K562 (cell line): Measurements from ENCODE around the gene PCDHA5. TPM values are rescaled to one million over a fixed set of nuclear protein-coding genes. Genes with fewer than 3 reads are reported as not detected.
"Not testable (repeated sequence)": the region's sequence is repeated elsewhere in the genome, so short reads cannot be mapped to it uniquely, and the experiment has no call there.

ENCODE experiments used
- ATAC-seq: fragments of 200-7000 bp; cut with Tn5 transposase; 3 replicates; pipeline ENCODE4 v1.9.1; 2020; ENCODE audit warnings: moderate library complexity
- BruUV-seq: library from RNA; stranded (reverse); fragments of 400-500 nt; replicated peaks from 2 replicates; lab custom pipeline; 2021; lab: Mats Ljungman, UMichigan
- CTCF ChIA-PET: fragments of 300-600 bp; formaldehyde crosslinking; extraction: SDS; loops from one replicate; lab custom pipeline; 2021; ENCODE audit warnings: low intra/inter-chr PET ratio; lab: Yijun Ruan, JAX
- POLR2A ChIA-PET: fragments of 300-600, 350-650 bp; sonication (Branson Sonifier 250); formaldehyde crosslinking; extraction: SDS; loops from one replicate; lab custom pipeline; 2021; ENCODE audit warnings: antibody characterized with exemption, inconsistent platforms; lab: Yijun Ruan, JAX
- DNase-seq, 4 experiments: peaks; one replicate each; pipeline versions ENCODE4 v3.0.0 to v3.0.0-alpha.2; 2011 to 2018; ENCODE audit warnings: low spot score in 3 of 4, mixed read lengths in 3 of 4; ENCODE audit errors: extremely low read depth in 1 of 4
- FAIRE-seq: peaks from 2 replicates; lab custom pipeline; 2011; peaks lifted over from hg19 to GRCh38; lab: Jason Lieb, UNC
- H2AFZ ChIP-seq: 2 replicates; pipeline ENCODE4 v1.6.0; 2011; ENCODE audit warnings: low read depth, low read length, control low read depth, inconsistent platforms
- H3K27ac ChIP-seq: fragments of 200-600 bp; 3 replicates; pipeline ENCODE4 v1.8.0; 2011; ENCODE audit warnings: low read depth, mild to moderate bottlenecking, control low read depth, inconsistent platforms, low read length, moderate library complexity, mixed read lengths; ENCODE audit errors: extremely low read depth
- H3K27me3 ChIP-seq, 2 experiments: fragments of 300-600 bp in 1 of 2; 2 replicates in 1 of 2; 3 replicates in 1 of 2; pipeline versions ENCODE4 v1.6.0 to v1.8.0; 2011; ENCODE audit warnings: inconsistent platforms in 2 of 2, low read length in 2 of 2, mild to moderate bottlenecking in 1 of 2, mixed read lengths in 1 of 2, moderate library complexity in 1 of 2; ENCODE audit not compliant: control insufficient read depth in 2 of 2, insufficient read depth in 2 of 2
- H3K36me3 ChIP-seq: fragments of 300-600 bp; 3 replicates; pipeline ENCODE4 v1.8.0; 2011; ENCODE audit warnings: mild to moderate bottlenecking, low read length, inconsistent platforms; ENCODE audit not compliant: control insufficient read depth, insufficient read depth
- H3K4me1 ChIP-seq, 2 experiments: fragments of 200-600 bp in 1 of 2; replicated peaks in 1 of 2; 2 replicates in 1 of 2; 3 replicates in 1 of 2; pipeline versions ENCODE4 v1.5.1 to v1.8.0; 2011; ENCODE audit warnings: inconsistent platforms in 2 of 2, low read length in 2 of 2, mild to moderate bottlenecking in 1 of 2, mixed read lengths in 1 of 2, moderate library complexity in 1 of 2; ENCODE audit not compliant: control insufficient read depth in 2 of 2, insufficient read depth in 2 of 2
- H3K4me2 ChIP-seq: 2 replicates; pipeline ENCODE4 v1.6.1; 2011; ENCODE audit warnings: low read length, control low read depth, inconsistent platforms, mixed read lengths; ENCODE audit not compliant: insufficient read depth
- H3K4me3 ChIP-seq: fragments of 200-600 bp; sonication (generic), shearing (Covaris generic); 2 replicates; pipeline ENCODE4 v1.5.1; 2016; ENCODE audit warnings: control low read depth, inconsistent platforms
- H3K79me2 ChIP-seq: fragments of 200-600 bp; 3 replicates; pipeline ENCODE4 v1.8.0; 2011; ENCODE audit warnings: low read length, inconsistent platforms; ENCODE audit not compliant: control insufficient read depth, insufficient read depth
- H3K9ac ChIP-seq, 2 experiments: 2 replicates each; pipeline versions ENCODE4 v1.6.0 to v1.6.1; 2011; ENCODE audit warnings: low read depth in 2 of 2, low read length in 2 of 2, control low read depth in 1 of 2, inconsistent platforms in 1 of 2, mild to moderate bottlenecking in 1 of 2, mixed read lengths in 1 of 2; ENCODE audit not compliant: insufficient read depth in 1 of 2
- H3K9me1 ChIP-seq: one replicate; pipeline ENCODE4 v1.6.0; 2011; ENCODE audit warnings: inconsistent platforms, mild to moderate bottlenecking, low read length, moderate library complexity; ENCODE audit not compliant: control insufficient read depth, insufficient read depth
- H3K9me3 ChIP-seq: replicated peaks from 2 replicates; pipeline ENCODE4 v1.5.1; 2011; ENCODE audit warnings: low read depth, low read length, inconsistent platforms; ENCODE audit not compliant: control insufficient read depth, insufficient read depth
- H4K20me1 ChIP-seq: replicated peaks from 2 replicates; pipeline ENCODE4 v1.6.1; 2011; ENCODE audit warnings: low read length, inconsistent platforms, mixed read lengths; ENCODE audit not compliant: control insufficient read depth, insufficient read depth
- STAG1 ChIP-seq: sonication (generic); formaldehyde crosslinking; IDR thresholded peaks from 2 replicates; pipeline ENCODE4 v1.5.0; 2020; ENCODE audit warnings: missing genetic modification reagents, borderline replicate concordance
- WGBS: fragments of 100-300 bp; shearing (Covaris generic); methylation state at CpG from one replicate; pipeline ENCODE4 v1.1.6; 2016; ENCODE audit warnings: low coverage, mixed read lengths; ENCODE audit not compliant: insufficient coverage; ENCODE audit errors: missing lambda C conversion rate; 5-methylcytosine and 5-hydroxymethylcytosine counted together
- in situ Hi-C: fragments of 300-500 bp; cut with MboI; formaldehyde crosslinking; loops from 4 replicates; pipeline ENCODE4 v1.15.0; 2018; ENCODE audit warnings: inconsistent platforms, mixed read lengths
- intact Hi-C: fragments of 100-400 bp; cut with micrococcal nuclease; formaldehyde crosslinking; loops from 2 replicates; pipeline ENCODE4 v1.14.2; 2022
- polyA plus RNA-seq, 8 experiments: library from polyadenylated mRNA; depleted of rRNA in 4 of 8; stranded (reverse) in 5 of 8; unstranded in 3 of 8; fragments of >200 nt; fragmentation: Nextera tagmentation in 2 of 8; fragmentation: Illumina TruSeq in 1 of 8; extraction: Ambion mirVana in 2 of 8; extraction: Trizol in 1 of 8; gene quantifications; 2 replicates each; pipeline versions ENCODE4 v1.2.1 to v1.2.3, GENCODE V29; 2011 to 2014; ENCODE audit warnings: inconsistent platforms in 1 of 8, missing spikeins in 1 of 8
- total RNA-seq, 7 experiments: library from RNA; depleted of rRNA in 6 of 7; stranded (reverse); fragments of >200 nt in 6 of 7; fragmentation: Illumina TruSeq in 2 of 7; extraction: Trizol in 2 of 7; gene quantifications; 2 replicates each; pipeline versions ENCODE4 v1.2.1 to v1.2.3, GENCODE V29; 2011 to 2021; ENCODE audit warnings: low replicate concordance in 1 of 7
- TF ChIP-seq, protein P1 (sequence below): fragments of 250-450 bp; sonication (Bioruptor Pico); IDR thresholded peaks from 2 replicates; pipeline ENCODE4 v1.4.0; 2020
- TF ChIP-seq, protein P2 (sequence below), 3 experiments: IDR thresholded peaks in 2 of 3; conservative IDR thresholded peaks in 1 of 3; 2 replicates each; pipeline ENCODE4 v1.5.1; 2011 to 2012; ENCODE audit warnings: low read length in 3 of 3, mild to moderate bottlenecking in 3 of 3, control low read depth in 2 of 3, improper control_type of control experiment in 1 of 3, inconsistent platforms in 1 of 3, low read depth in 1 of 3, mixed read lengths in 1 of 3, moderate library complexity in 1 of 3; ENCODE audit not compliant: insufficient read depth in 2 of 3

Gene PCDHA5
- total and polyA plus RNA-seq, 9 of the 15 experiments (the other 6 are each of a cell fraction or from before 2014, with no cell fraction given), result not detected

DNA sequence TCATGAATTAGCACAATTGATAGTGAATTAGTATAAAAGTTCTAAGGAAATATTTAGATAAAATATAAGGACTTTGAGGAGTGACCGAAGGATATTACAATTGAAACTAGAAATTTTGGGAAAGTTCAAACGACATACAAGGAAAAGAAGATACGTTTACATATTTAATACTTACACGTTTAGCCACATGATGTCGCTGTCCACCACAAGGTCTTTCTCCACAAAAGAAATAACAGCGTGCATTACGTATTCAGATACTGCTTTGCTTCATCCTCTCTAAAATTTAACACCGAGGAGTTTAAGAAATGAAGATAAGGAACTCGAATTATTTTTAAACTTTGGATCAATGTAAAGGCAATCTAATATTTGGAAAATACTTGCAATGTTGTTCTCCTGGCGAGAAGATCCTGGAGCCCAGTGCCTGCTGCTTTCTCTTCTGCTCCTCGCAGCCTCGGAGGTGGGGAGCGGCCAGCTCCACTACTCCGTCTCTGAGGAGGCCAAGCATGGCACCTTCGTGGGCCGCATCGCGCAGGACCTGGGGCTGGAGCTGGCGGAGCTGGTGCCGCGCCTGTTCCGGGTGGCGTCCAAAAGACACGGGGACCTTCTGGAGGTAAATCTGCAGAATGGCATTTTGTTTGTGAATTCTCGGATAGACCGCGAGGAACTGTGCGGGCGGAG lies 20.5 kb upstream of the PCDHA5 start, which contains the start of gene PCDHA3 (continued):
- TF ChIP-seq, protein P1, sequence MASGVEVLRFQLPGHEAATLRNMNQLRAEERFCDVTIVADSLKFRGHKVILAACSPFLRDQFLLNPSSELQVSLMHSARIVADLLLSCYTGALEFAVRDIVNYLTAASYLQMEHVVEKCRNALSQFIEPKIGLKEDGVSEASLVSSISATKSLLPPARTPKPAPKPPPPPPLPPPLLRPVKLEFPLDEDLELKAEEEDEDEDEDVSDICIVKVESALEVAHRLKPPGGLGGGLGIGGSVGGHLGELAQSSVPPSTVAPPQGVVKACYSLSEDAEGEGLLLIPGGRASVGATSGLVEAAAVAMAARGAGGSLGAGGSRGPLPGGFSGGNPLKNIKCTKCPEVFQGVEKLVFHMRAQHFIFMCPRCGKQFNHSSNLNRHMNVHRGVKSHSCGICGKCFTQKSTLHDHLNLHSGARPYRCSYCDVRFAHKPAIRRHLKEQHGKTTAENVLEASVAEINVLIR (CRISPR knock-in tag), result no peak
- TF ChIP-seq, all 486 proteins: peak for 1

DNA sequence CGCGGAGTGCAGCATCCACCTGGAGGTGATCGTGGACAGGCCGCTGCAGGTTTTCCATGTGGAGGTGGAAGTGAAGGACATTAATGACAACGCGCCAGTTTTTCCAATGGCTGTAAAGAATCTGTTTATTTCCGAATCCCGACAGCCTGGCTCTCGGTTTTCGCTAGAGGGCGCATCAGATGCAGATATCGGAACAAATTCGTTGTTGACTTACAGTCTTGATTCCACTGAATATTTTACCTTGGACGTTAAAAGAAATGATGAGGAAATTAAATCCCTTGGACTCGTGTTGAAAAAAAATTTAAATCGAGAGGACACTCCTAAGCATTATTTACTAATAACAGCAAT lies 19.9 kb upstream of the PCDHA5 start:
- in situ Hi-C loops (no loop called here), intact Hi-C loops (no loop called here)
- 23% methylated on average over 16 of the region's 16 CpGs for WGBS
- H4K20me1 ChIP-seq, result no peaks in the 10 kb centered on the region
- no peaks in the 10 kb centered on the region for H3K79me2 ChIP-seq
- no peak overlapping the region for H3K4me2 ChIP-seq
- H3K36me3 ChIP-seq, result no peaks in the 10 kb centered on the region
- CTCF ChIA-PET, result no interaction called here
- peaks cover 0 to 7% of the 10 kb centered on the region in 2 experiments; a peak in 1 of 5 replicates for H3K4me1 ChIP-seq
- H3K9ac ChIP-seq, result no peak overlapping the region
- no peak overlapping the region for H3K27ac ChIP-seq
- H3K27me3 ChIP-seq, result no peaks in the 10 kb centered on the region
- no peaks in the 10 kb centered on the region for H3K9me3 ChIP-seq
- DNase-seq (peak in 1 of 4 experiments; percentile 2), FAIRE-seq (no peak), ATAC-seq (no peak)
- no TSS peak for BruUV-seq
- POLR2A ChIA-PET, result no interaction called here
- no peaks in the 10 kb centered on the region for H3K9me1 ChIP-seq
- no peak overlapping the region for H2AFZ ChIP-seq
- no peak overlapping the region for H3K4me3 ChIP-seq
- TF ChIP-seq, protein P2, sequence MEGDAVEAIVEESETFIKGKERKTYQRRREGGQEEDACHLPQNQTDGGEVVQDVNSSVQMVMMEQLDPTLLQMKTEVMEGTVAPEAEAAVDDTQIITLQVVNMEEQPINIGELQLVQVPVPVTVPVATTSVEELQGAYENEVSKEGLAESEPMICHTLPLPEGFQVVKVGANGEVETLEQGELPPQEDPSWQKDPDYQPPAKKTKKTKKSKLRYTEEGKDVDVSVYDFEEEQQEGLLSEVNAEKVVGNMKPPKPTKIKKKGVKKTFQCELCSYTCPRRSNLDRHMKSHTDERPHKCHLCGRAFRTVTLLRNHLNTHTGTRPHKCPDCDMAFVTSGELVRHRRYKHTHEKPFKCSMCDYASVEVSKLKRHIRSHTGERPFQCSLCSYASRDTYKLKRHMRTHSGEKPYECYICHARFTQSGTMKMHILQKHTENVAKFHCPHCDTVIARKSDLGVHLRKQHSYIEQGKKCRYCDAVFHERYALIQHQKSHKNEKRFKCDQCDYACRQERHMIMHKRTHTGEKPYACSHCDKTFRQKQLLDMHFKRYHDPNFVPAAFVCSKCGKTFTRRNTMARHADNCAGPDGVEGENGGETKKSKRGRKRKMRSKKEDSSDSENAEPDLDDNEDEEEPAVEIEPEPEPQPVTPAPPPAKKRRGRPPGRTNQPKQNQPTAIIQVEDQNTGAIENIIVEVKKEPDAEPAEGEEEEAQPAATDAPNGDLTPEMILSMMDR (IDR thresholded peaks at IDR 0.05 in 2 of 3, conservative IDR thresholded peaks at IDR 0.05 in 1 of 3; ENCODE audit: insufficient read depth in 2 of 3, low read depth in 1 of 3, low read length in 3 of 3), result 0 out of 6 replicates have a peak, but pooled peaks of 2 of the 3 experiments have one; percentile 10 to 13
- TF ChIP-seq STAG1 (CRISPR knock-in tag), result no peak

DNA sequence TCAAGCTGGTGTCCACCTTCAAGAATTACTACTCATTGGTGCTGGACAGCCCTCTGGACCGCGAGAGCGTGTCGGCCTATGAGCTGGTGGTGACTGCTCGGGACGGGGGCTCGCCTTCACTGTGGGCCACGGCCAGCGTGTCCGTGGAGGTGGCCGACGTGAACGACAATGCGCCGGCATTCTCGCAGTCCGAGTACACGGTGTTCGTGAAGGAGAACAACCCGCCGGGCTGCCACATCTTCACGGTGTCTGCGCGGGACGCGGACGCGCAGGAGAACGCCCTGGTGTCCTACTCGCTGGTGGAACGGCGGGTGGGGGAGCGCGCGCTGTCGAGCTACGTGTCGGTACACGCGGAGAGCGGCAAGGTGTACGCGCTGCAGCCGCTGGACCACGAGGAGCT lies 19.0 kb upstream of the PCDHA5 start:
- ATAC-seq, H2AFZ ChIP-seq, H4K20me1 ChIP-seq, intact Hi-C loops, H3K4me2 ChIP-seq, FAIRE-seq, CTCF ChIA-PET, POLR2A ChIA-PET, H3K36me3 ChIP-seq, H3K79me2 ChIP-seq, BruUV-seq, H3K27me3 ChIP-seq, DNase-seq, H3K27ac ChIP-seq, H3K4me3 ChIP-seq, H3K9me3 ChIP-seq, H3K9ac ChIP-seq, H3K9me1 ChIP-seq, in situ Hi-C loops: not testable (repeated sequence)
- WGBS, result 47% methylated on average over 38 of the region's 45 CpGs
- H3K4me1 ChIP-seq, result peaks cover 0 to 11% of the 10 kb centered on the region in 2 experiments; a peak in 2 of 5 replicates
